ENCODE data around the gene TFDP1.

Gene TFDP1

DNA sequence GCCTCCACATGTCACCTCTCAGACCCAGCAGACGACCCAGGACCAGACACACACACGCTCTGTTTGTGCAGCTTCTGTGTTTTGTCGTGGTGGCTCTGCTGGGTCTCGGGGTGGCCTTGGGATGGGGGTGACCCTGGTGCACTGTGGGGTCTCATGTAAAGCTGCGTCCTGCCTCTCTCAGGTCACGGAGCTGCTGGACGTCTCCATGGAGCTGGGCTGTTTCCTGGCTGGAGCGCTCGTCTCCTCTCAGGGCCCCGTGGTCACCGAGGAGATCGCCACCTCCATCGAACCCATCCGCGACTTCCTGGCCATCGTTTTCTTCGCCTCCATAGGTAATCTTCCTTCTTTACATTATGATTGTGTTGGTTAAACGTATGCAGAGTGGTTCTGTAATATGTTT is 45.4 kb upstream of the TFDP1 start:
- TF ChIP-seq, protein P1, sequence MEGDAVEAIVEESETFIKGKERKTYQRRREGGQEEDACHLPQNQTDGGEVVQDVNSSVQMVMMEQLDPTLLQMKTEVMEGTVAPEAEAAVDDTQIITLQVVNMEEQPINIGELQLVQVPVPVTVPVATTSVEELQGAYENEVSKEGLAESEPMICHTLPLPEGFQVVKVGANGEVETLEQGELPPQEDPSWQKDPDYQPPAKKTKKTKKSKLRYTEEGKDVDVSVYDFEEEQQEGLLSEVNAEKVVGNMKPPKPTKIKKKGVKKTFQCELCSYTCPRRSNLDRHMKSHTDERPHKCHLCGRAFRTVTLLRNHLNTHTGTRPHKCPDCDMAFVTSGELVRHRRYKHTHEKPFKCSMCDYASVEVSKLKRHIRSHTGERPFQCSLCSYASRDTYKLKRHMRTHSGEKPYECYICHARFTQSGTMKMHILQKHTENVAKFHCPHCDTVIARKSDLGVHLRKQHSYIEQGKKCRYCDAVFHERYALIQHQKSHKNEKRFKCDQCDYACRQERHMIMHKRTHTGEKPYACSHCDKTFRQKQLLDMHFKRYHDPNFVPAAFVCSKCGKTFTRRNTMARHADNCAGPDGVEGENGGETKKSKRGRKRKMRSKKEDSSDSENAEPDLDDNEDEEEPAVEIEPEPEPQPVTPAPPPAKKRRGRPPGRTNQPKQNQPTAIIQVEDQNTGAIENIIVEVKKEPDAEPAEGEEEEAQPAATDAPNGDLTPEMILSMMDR (IDR thresholded peaks at IDR 0.05; ENCODE audit: low read depth, low read length), result no peak
- H3K4me3 ChIP-seq (replicated peaks in 1 of 2; ENCODE audit: low read depth in 2 of 2, low read length in 2 of 2), result no peak overlapping the region
- DNase-seq (ENCODE audit: low read depth in 2 of 2), result no peak

DNA sequence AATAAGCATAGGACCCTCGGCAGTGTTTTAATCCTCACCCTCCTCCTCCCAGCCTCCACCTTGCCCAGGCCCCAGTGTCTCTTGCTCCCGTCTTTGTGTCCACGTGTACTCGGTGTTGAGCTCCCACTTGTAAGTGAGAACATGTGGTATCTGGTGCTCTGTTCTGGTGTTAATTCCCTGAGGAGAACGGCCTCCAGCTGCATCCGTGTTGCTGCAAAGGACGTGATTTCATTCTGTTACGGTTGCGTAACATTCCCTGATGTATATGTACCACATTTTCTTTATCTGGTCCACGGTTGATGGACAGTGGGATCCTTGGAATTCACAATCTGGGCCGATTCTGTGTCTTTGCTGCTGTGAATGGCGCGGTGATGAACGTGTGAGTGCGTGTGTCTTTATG is 44.7 kb upstream of the TFDP1 start:
- DNase-seq (ENCODE audit: low read depth in 2 of 2), result peak; percentile 41 to 53
- no peak overlapping the region for H3K4me3 ChIP-seq (replicated peaks in 1 of 2; ENCODE audit: low read depth in 2 of 2, low read length in 2 of 2)
- TF ChIP-seq, protein P1 (IDR thresholded peaks at IDR 0.05; ENCODE audit: low read depth, low read length), result no peak

DNA sequence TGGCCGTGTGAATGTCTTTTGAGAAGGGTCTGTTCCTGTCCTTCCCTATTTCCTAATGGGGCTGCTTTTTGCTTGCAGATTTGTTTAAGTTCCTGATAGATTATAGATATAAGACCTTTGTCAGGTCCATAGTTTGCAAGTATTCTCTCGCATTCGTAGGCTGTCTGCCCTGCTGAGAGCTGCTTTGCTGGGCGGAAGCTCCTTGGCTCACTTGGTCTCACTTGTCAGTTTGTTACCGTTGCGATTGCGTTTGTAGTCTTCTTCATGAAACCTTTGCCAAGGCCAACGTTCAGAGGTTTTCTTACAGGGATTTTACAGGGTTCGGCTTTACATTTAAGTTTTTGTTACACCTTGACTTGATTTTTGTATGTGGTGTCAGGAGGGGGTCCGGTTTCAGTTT is 44.0 kb upstream of the TFDP1 start:
- no peak for DNase-seq (ENCODE audit: low read depth in 2 of 2)
- TF ChIP-seq, protein P1 (IDR thresholded peaks at IDR 0.05; ENCODE audit: low read depth, low read length), result no peak
- H3K4me3 ChIP-seq (replicated peaks in 1 of 2; ENCODE audit: low read depth in 2 of 2, low read length in 2 of 2), result no peak overlapping the region

DNA sequence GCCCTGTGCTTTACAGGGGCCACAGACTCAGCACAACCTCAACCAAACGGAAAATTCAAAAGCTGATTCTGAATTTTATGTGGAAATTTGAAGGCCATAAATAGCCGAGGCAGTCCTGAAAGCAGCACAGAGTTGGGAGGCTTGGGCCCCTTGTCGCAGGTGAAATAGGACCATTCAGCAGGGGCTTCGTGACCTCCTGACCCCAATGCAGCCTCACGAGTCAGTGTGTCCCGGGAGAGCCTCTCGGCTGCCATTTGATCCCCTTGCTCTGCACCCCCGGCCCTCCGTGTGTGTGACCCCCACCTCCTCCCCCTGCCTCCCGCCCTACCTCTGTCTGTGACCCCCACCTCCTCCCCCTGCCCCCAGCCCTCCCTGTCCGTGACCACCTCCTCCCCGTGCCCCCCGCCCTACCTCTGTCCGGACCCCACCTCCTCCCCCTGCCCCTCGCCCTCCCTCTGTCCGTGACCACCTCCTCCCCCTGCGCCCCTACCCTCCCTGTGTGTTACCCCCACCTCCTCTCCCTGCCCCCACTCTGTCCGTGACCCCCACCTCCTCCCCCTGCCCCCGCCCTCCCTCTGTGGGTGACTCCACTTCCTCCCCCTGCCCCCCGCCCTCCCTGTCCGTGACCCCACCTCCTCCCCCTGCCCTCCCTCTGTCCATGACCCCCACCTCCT is 41.7 kb upstream of the TFDP1 start:
- no peak for DNase-seq (ENCODE audit: low read depth in 2 of 2)
- TF ChIP-seq, protein P1 (IDR thresholded peaks at IDR 0.05; ENCODE audit: low read depth, low read length), result no peak
- no peak overlapping the region for H3K4me3 ChIP-seq (replicated peaks in 1 of 2; ENCODE audit: low read depth in 2 of 2, low read length in 2 of 2)

DNA sequence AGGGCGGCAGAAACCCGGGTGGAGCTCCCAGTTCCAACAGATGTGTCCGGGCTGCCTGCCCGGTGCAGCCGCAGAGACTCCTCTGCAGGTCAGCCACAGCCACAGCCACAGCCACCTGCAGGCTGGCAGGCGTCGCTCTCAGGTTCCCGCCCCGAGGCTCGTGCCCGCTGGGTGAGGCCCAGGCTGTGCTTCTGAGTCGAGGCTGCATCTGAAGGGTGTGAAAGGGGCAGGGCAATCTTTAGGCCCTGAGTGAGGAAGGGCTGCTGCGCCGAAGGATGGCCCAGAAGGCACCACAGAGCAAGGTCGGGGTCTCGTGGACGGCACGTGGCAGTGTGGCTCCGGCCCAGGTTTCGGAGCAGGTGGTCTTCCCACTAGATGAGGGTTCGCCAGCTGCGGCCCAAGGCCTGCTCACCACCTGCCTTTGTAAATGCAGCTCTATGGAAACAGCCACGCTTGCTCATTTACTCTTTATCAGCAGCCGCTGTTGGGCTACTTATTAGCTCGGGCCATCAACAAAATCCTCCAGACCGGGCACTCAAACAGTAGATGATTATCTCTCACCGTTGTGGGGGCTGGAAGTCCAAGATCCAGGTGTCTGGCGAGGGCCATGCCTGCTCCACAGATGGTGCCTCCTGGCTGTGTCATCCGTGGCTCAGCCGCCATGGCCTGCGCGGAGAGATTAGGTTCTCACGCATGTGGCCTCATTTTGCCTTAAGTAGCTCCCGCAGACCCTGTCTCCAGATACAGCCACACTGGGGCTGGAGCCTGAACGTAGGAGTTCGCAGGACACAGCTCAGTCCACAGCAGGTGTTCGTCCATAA is 40.3 kb upstream of the TFDP1 start:
- DNase-seq (ENCODE audit: low read depth in 2 of 2), result no peak
- no peak overlapping the region for H3K4me3 ChIP-seq (replicated peaks in 1 of 2; ENCODE audit: low read depth in 2 of 2, low read length in 2 of 2)
- TF ChIP-seq, protein P1 (IDR thresholded peaks at IDR 0.05; ENCODE audit: low read depth, low read length), result no peak

DNA sequence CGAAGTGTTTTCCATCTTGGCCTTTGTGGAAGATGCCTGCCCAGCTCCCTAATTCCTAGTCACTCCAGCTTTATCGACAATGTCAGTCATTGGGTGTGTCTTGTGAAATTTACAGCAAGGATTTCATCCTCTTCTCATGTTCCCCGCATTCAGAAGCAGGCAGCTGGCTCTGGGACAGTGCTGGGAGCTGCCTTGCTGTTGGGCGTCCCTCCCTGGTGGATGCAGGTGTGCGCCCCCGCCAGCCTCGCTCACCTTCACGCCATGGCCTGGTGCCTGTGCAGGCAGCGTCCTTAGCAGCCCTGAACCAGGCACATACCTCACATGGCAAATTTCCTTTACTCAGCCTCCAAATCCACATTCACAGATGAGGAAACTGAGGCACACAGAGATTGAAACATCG is 39.7 kb upstream of the TFDP1 start:
- no peak overlapping the region for H3K4me3 ChIP-seq (replicated peaks in 1 of 2; ENCODE audit: low read depth in 2 of 2, low read length in 2 of 2)
- no peak for DNase-seq (ENCODE audit: low read depth in 2 of 2)
- TF ChIP-seq, protein P1 (IDR thresholded peaks at IDR 0.05; ENCODE audit: low read depth, low read length), result no peak
